GM20431 (cell line): ENCODE measurements around the gene GPATCH2.
"Not testable (repeated sequence)": the region's sequence is repeated elsewhere in the genome, so short reads cannot be mapped to it uniquely, and the experiment has no call there.

Source experiments
- in situ Hi-C: fragments of 300-500 bp; cut with MseI, MboI; formaldehyde crosslinking; loops from one replicate; pipeline ENCODE4 v1.15.0; 2020; ENCODE audit warnings: low sequenced_read_pairs; ENCODE audit not compliant: unreplicated experiment

Gene GPATCH2

DNA sequence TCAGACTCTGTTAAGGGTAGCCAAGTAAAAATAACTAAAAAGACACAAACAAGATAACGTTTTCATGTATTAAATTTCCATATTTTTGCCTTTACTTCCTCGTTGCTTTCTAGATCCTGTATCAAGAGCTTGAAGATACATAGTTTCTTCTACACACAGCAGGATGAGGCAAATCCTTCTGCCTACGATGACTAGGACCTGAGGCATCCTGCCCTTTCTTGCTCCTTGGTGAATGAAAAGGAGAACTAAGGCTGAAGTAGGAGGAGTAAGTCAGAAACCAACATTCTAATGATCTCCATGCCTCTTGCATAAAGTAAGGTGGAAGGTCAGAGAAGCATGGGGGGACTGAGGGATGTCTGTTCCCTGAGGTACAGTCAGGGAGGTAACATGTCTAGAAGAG lies 102.6 kb downstream of the GPATCH2 start:
- in situ Hi-C loops: no loop called here

DNA sequence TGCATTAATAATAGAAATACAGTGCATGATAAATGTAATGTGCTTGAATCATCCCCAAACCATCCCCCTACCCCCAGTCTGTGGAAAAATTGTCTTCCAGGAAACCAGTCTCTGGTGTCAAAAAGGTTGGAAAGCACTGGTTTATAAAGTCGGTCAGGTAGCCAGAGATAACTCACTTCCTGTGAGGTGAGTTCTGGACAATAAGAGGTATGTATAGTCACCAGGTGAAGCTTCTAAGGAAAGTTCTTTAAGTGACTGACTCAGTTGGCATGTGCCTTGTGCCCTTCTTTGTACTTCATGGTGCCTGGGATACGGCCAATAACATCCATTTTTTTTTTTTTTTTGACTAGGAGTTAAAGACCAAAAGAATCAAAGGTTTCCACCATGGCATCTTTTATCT lies 103.7 kb downstream of the GPATCH2 start:
- in situ Hi-C loops: no loop called here

DNA sequence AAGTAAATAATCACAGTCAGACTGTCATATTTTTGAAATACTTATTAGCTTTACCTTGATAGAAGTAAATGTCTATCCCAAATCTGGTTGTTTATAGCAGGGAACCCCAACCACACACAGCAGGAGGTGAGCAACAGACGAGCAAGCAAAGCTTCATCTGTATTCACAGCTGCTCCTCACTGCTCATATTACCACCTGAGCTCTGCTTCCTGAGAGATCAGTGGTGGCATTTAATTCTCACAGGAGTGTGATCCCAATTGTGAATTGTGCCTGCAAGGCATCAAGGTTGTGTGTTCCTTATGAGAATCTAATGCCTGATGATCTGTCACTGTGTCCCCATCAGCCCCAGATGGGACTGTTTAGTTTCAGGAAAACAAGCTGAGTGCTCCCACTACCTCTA lies 104.3 kb downstream of the GPATCH2 start:
- in situ Hi-C loops: no loop called here

DNA sequence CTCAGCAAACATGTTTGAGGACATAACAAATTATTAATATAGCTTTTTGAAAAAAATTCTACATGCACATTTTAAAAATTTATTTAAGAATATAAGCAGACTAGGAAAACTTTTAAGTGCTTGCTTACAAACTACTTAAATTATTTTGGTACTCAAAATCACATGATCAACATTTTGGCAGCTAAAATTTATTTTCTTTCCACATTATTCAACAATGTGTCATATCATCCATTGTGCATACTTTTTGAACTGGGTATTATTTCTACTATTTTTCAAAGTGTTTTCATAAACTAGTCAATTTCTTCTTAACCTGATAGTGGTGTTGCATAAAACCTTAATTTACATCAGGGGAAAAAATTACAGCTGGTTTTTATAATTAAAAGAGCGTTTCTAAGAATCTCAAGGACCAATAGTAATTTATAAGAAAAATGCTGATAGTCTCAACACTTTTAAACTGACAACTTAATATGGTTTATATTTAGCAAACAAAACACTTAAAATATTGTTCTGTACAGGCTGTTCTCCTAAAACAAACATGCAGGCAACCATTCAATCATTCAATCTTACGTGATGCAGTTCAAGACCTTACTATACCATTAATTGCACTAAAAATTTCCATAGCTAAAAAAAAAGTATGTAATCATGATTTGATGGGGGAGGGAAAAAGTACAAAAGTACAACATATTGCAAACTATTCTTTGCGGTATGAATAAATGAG lies 105.0 kb downstream of the GPATCH2 start:
- in situ Hi-C loops: no loop called here

DNA sequence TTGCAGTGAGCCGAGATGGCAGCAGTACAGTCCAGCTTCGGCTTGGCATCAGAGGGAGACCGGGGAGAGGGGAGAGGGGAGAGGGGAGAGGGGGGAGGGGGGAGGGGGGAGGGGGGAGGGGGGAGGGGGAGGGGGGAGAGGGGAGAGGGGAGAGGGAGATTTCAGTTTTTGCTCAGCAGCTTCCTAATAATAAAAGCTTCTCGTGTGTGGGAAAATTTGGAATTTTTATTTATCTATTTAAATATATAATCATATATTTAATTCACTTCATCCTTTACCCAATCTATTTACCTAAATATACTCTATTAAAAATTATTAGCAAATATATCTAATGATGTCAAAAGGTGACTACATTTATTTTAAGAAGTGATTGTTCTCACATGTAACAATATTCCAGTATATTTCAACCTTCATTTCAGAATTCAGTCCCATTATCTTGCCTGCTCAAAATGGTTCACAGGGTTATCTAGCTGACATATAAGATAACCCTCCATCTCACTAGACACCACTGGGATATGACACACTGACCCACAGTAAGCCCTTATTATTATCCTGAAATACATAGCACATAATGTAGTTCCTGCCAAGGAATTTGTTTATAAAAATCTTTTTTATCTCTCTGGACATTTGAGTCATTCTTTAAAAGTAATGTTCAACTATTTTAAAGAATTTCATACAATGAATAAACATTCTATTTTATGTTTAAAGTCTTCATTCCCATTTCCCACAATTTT lies 105.9 kb downstream of the GPATCH2 start:
- in situ Hi-C loops: no loop called here

DNA sequence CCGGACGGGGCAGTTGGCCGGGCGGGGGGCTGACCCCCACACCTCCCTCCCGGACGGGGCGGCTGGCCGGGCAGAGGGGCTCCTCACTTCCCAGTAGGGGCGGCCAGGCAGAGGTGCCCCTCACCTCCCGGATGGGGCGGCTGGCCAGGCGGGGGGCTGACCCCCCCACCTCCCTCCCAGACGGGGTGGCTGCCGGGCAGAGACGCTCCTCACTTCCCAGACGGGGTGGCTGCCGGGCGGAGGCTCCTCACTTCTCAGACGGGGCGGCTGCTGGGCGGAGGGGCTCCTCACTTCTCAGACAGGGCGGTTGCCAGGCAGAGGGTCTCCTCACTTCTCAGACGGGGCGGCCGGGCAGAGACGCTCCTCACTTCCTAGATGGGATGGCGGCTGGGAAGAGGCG lies 107.0 kb downstream of the GPATCH2 start:
- in situ Hi-C loops: not testable (repeated sequence)

DNA sequence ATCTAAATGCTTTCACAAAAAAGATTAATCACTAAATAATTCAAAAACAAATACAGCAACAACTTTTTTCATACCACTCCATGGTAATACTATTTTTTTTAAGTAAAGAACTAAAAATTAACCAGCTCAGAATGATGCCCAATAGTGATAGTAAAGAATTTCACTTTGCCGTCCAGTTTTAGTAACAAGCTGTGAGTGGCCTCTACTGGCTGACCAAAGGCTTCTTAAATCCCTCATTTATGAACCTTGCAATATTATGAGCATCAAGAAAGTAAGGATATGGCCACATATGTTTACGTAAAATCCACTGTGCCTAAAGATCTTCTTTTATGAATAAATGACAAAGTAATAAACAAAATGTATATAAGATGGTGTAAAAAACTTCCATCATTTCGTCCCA lies 108.6 kb downstream of the GPATCH2 start:
- in situ Hi-C loops: no loop called here

DNA sequence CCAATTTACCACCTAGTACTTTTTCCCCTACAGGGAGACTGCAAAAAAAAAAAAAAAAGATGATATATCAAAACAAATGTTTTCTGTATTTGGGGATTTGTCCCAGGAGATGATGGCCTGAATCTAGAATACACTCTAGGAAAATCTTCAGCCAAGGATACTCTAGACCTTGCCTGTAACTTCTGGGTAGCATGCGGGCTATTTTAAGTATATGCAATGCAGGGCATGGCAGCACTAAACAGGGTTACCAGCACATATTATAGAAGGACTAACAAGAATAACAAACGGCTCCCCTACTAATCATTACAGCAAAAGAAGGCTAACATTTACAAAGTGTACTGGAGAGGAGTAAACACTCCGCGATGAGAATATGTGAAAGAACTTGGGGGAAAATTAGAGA lies 109.6 kb downstream of the GPATCH2 start:
- in situ Hi-C loops: no loop called here

DNA sequence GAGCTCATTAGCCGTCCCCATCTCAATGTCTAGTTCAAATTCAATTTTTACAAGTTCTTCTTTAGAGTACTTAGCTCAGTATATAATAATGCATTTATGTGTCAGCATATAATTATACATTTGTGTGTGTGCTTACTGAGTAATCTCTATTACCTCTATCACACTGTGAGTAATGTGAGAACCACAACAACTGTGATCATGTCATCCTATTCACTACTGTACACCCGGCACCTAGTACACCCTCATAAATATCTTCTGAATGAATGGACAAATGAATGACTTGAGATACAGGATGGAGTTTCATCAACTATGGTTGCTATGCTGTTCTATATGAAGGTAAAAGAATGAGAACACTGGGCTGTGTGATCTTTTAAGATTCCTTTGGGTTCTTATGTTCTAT lies 124.0 kb downstream of the GPATCH2 start:
- in situ Hi-C loops: no loop called here

DNA sequence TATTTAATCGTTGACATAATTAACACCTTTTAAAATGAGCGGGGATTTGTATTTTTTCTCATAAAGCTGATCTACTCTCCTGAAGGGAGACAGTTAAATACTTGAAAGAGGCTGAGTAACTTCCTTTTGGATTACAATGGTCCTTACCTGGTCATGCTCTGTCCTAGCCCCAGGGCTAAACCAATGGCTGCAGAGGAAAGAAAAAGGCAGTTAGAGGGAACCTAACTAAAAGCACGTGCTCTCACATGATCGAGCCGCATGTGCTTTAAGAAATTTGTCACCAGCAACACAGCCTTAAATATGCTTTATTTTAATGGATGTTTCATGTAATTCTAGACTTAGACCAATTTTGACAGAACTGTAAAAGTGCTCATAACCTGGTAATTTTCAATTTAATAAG lies 132.7 kb downstream of the GPATCH2 start:
- in situ Hi-C loops: no loop called here

DNA sequence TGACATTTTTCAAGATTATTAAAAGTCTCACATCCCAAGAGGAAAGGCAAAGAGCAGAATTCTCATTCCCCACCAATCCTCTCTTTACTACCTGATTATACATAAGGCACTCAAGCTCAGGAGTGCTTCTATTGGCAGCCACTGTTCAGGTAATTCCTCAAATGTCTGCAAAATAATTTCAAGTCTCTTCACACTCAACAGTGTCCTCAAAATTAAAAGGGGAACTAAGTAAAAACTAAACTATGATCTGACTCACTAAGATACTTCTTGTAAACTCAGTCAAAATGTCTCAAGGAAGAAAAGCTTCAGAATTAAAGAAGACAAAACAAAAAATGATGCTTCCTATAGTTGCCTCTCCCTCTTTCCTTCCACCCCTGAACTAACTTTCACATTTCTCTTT lies 135.6 kb downstream of the GPATCH2 start:
- in situ Hi-C loops: no loop called here

DNA sequence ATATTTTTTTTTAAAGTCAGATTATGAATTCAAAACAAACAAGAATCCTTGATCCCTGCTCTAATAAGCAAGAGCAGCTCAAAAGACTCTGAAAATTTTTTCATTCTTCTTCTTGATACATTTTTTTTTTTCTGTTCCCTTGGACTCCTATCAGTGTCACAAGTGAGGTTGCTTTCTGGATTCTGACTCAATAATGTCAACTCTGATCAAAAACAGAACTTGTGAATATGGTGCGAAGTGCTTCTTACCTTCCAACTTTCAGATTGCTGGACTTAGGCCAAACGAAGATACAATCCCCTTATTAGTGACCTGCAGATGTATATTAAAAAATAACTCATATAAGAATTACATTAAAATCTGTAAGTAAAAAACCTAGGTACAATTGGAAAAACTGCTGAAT lies 136.1 kb downstream of the GPATCH2 start:
- in situ Hi-C loops: no loop called here

DNA sequence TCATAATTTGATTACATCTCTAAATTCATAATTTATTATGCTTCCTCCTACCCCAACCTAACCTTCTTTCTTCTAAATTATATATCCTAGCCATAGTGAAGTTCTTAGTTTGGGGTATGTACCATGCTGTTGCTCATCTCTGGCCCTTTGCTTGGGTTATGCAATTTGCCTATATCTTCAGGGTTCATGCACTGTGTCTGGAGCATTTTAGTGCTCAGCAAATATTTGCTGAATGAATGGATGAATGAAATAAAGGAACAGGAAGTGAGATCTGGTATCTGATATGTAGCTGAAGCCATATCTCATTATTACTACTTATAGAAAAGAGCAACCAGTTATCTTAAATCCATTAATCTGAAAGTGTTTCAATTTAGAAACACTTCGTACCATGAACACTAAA lies 137.6 kb downstream of the GPATCH2 start:
- in situ Hi-C loops: no loop called here

DNA sequence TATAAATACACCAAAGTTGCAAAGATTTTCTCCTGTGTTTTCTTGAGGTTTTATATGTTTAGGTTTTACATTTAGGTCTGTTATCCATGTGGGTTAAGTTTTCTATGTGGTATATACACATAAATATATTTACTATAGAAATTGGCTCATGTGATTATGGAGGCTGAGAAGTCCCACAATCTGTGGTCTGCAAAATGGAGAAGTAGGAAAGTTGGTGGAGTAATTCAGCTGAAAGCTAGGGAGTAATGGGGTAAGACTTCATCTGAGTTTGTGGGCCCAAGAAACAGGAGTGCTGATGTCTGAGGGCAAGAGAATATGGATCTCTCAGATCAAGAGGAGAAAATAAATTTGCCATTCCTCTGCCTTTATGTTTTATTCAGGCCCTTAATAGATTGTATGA lies 146.0 kb downstream of the GPATCH2 start:
- in situ Hi-C loops: no loop called here

DNA sequence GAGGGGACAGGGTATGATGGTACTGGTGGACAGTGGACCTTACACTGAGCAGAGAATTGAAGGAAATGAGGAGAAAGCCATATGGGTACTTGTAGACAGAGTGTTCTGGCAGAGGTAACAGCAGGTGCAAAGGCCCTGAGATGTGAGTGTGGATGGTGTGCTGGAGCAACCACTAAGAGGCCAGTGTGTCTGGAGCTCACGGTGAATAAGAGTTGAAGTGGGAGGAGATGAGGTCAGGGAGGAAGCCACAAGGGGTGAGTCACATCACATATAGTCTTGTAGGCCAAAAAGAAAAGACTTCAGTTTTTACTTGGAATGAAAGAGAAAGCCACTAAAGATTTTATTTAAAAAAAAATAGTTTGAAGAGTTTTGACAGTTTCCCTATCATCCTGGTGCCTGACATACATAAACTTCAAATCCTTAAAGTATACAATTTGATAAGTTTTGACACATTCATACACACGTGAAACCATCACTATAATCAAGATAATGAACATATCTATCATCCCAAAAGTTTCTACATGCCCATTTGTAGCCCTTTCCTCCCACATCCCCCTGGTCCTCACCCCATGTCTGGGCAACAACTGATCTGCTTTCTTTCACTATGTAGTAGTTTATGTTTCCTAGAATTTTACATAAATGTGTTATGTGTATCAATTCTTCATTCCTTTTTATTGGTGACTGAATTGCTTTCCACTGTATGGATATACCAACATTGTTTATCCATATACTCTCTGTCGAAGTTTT lies 148.4 kb downstream of the GPATCH2 start:
- in situ Hi-C loops: no loop called here

DNA sequence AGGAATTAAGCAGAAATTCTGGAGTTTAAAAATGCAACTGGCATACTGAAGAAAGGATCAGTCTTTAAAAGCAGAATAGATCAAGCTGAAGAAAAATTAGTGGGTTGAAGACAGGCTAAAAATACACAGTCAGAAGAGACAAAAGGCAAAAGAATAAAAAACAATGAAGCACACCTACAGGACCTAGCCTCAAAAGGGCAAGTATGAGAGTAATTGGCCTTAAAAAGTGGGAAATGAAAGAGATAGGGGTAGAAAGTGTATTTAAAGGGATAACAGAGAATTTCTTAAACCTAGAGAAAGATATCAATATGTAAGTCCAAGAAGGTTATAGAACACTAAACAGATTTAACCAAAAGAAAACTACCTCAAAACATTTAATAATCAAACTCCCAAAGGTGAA lies 152.4 kb downstream of the GPATCH2 start:
- in situ Hi-C loops: no loop called here

DNA sequence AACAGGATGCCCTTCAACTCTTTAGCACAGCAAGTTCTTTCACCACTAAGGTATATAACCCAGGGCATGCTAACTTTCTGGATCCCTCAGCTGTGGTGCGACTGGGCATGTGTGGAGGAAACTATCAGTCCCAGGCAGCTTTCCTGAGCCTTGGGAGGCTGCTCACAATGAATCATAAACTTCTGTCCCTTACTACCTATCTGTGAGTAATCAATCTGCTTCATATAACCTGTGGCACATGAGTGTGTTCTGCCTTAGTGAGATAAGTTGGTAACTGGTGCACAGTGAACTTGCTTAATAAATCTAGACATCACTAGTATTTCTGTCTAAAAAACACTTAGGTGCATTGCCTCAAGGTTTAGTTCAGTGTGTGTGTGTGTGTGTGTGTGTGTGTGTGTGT lies 158.0 kb downstream of the GPATCH2 start:
- in situ Hi-C loops: no loop called here

DNA sequence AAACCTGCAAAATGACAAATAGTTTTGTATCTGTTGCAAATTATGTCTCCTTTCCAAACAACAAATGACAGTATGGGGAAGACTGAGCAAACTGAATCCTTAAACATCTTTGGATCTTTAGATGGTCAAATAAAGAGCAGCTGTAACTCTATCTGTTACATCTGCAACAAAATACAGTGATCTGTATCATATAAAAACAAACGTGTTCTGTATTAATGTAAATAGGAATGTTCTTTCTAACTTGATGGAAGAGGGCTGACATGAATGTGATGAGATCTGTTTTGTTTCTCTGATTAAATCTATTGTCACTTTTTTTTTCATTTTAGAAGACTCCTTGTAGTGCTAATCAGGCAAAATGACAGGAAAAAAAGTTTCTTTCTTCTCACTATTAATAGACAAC lies 159.5 kb downstream of the GPATCH2 start:
- in situ Hi-C loops: no loop called here

DNA sequence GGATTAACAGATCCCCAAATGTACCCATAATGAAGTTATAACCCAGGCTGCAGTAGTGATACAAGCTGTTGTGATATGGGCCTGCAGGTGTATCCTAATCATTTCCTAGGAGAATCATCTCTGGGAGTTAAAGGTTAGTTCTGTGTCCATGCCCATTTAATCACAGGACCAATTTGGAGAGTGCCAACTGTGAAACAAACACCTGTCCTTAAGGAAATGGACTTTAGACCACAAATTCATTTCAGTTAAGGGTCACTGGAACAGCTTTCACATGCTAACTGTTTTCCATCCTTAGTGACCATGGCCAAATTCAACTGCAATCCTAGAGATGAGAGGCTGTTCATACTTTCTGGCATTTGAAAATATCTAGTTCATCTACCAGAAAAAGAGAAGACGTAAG lies 160.9 kb downstream of the GPATCH2 start:
- in situ Hi-C loops: no loop called here

DNA sequence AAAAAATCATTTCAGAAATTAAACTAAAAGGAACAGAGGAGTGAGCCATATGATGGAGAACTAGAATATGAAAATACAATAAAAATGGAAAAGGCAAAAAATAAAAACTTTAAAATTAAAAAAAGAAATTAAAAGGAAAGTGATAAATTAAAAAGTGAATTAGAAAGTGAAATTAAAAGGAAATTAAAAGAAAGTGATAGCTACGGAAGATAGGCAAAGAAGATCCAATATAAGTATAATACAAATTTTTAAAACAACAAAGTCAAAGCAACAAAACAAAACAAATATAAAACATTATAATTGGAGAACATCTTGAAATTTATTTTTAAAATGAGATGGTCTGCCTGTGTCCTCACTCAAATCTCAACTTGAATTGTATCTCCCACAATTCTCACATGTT lies 165.8 kb downstream of the GPATCH2 start:
- in situ Hi-C loops: no loop called here

DNA sequence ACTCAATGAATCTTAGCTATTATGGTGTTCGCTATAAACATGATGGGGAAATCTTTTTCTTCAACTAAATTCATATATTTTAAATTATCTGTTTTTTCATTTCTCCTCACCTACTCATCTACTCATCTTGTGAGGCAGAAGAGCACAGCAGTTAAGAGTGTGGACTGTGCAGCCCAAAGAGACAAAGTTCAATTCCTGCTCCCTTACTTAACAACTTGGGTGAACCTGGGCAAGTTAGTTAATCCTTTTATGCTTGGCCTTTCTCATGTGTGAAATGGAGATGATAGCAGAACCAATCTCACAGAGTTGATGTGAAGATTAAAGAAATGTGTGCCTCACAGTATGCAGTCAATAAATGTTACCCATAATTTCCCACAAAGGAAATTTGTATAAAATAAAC lies 168.2 kb downstream of the GPATCH2 start:
- in situ Hi-C loops: no loop called here
